Neural cell (in vitro differentiated cells): ENCODE measurements around the gene TFPI.

Experiments
- EP300 ChIP-seq: fragments of 450-650 bp; conservative IDR thresholded peaks from 2 replicates; pipeline ENCODE4 v1.6.1; 2014; ENCODE audit warnings: antibody characterized with exemption, mild to moderate bottlenecking, moderate library complexity; ENCODE audit not compliant: poor library complexity, severe bottlenecking
- EZH2 ChIP-seq: fragments of 200-600, 300-800 bp; shearing (Covaris generic), sonication (generic); IDR thresholded peaks from 2 replicates; pipeline ENCODE4 v1.6.1; 2014; ENCODE audit warnings: antibody characterized with exemption, low read length, borderline replicate concordance, mild to moderate bottlenecking; ENCODE audit not compliant: insufficient read depth, poor library complexity, severe bottlenecking
- MXI1 ChIP-seq: fragments of 450-650 bp; conservative IDR thresholded peaks from 2 replicates; pipeline ENCODE4 v1.6.1; 2014; ENCODE audit warnings: antibody characterized with exemption, mild to moderate bottlenecking; ENCODE audit not compliant: poor library complexity, severe bottlenecking
- POLR2AphosphoS5 ChIP-seq: IDR thresholded peaks from 2 replicates; pipeline ENCODE4 v1.6.1; 2012
- TAF1 ChIP-seq: IDR thresholded peaks from 2 replicates; pipeline ENCODE4 v1.6.1; 2012; ENCODE audit warnings: low read depth
- TF ChIP-seq, protein P1 (sequence below): fragments of 450-650 bp; IDR thresholded peaks from 2 replicates; pipeline ENCODE4 v1.5.1; 2014; ENCODE audit warnings: antibody characterized with exemption, mild to moderate bottlenecking, moderate library complexity; ENCODE audit not compliant: poor library complexity, severe bottlenecking
- TF ChIP-seq, protein P2 (sequence below): IDR thresholded peaks from 2 replicates; pipeline ENCODE4 v1.6.1; 2012; ENCODE audit warnings: borderline replicate concordance

DNA sequence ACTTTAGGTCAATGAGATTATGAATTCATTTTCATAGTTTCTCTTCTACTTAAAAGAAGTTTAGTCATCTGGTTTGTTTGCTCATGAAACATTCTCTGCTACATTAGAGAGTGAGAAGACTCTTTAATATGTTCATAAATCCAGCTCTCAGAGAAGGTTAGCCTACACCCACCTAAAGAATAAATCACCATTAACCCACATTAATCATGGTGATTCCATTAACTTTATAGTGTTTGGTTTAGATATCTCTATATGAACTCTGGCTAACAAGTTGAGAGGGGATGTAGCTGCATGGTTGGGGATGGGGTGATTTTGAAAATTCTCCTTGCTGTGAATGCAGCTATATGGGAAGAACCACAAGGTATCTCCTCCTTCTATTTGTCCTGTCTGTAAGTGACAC lies 10.7 kb downstream of the TFPI start:
- TF ChIP-seq MXI1 = no peak
- TF ChIP-seq, protein P1, sequence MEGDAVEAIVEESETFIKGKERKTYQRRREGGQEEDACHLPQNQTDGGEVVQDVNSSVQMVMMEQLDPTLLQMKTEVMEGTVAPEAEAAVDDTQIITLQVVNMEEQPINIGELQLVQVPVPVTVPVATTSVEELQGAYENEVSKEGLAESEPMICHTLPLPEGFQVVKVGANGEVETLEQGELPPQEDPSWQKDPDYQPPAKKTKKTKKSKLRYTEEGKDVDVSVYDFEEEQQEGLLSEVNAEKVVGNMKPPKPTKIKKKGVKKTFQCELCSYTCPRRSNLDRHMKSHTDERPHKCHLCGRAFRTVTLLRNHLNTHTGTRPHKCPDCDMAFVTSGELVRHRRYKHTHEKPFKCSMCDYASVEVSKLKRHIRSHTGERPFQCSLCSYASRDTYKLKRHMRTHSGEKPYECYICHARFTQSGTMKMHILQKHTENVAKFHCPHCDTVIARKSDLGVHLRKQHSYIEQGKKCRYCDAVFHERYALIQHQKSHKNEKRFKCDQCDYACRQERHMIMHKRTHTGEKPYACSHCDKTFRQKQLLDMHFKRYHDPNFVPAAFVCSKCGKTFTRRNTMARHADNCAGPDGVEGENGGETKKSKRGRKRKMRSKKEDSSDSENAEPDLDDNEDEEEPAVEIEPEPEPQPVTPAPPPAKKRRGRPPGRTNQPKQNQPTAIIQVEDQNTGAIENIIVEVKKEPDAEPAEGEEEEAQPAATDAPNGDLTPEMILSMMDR = no peak
- no peak for TF ChIP-seq EZH2
- TF ChIP-seq TAF1 = no peak
- TF ChIP-seq EP300 = no peak
- TF ChIP-seq POLR2AphosphoS5 = no peak
- TF ChIP-seq, protein P2, sequence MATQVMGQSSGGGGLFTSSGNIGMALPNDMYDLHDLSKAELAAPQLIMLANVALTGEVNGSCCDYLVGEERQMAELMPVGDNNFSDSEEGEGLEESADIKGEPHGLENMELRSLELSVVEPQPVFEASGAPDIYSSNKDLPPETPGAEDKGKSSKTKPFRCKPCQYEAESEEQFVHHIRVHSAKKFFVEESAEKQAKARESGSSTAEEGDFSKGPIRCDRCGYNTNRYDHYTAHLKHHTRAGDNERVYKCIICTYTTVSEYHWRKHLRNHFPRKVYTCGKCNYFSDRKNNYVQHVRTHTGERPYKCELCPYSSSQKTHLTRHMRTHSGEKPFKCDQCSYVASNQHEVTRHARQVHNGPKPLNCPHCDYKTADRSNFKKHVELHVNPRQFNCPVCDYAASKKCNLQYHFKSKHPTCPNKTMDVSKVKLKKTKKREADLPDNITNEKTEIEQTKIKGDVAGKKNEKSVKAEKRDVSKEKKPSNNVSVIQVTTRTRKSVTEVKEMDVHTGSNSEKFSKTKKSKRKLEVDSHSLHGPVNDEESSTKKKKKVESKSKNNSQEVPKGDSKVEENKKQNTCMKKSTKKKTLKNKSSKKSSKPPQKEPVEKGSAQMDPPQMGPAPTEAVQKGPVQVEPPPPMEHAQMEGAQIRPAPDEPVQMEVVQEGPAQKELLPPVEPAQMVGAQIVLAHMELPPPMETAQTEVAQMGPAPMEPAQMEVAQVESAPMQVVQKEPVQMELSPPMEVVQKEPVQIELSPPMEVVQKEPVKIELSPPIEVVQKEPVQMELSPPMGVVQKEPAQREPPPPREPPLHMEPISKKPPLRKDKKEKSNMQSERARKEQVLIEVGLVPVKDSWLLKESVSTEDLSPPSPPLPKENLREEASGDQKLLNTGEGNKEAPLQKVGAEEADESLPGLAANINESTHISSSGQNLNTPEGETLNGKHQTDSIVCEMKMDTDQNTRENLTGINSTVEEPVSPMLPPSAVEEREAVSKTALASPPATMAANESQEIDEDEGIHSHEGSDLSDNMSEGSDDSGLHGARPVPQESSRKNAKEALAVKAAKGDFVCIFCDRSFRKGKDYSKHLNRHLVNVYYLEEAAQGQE = no peak
